Mammary epithelial cell (primary cell): Measurements from ENCODE around the gene COX14.

Experiments
- EZH2 ChIP-seq: IDR thresholded peaks from 2 replicates; pipeline ENCODE4 v1.6.1; 2012; ENCODE audit warnings: low read length, inconsistent platforms, borderline replicate concordance
- TF ChIP-seq, protein P1 (sequence below), 2 donors: IDR thresholded peaks in 1 of 2; conservative IDR thresholded peaks in 1 of 2; 2 replicates each; pipeline ENCODE4 v1.5.1; 2011 to 2012; ENCODE audit warnings: inconsistent platforms in 2 of 2, low read length in 2 of 2, mild to moderate bottlenecking in 2 of 2, control low read depth in 1 of 2, low read depth in 1 of 2; ENCODE audit not compliant: insufficient read depth in 1 of 2; ENCODE audit errors: extremely low read depth in 1 of 2

DNA sequence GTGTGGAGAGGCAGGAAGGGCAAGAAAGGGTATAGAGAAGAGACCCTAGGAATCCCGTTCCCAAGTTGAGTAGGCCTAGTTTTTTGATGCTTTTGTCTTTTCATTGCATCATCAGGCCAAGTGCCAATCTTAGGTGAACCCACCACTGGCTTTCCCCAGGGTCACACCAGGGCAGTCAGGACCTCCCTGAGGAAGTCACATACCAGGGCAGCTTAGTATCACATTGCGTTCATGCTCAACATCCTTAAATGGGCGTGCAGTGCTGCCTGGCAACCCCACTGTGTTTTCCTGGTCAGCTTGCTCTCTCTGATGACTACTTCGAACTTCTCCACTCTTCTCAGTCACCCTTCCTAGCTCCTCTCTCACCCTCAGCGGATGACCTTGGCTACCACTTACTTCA lies 45.6 kb upstream of the COX14 start:
- TF ChIP-seq, protein P1, sequence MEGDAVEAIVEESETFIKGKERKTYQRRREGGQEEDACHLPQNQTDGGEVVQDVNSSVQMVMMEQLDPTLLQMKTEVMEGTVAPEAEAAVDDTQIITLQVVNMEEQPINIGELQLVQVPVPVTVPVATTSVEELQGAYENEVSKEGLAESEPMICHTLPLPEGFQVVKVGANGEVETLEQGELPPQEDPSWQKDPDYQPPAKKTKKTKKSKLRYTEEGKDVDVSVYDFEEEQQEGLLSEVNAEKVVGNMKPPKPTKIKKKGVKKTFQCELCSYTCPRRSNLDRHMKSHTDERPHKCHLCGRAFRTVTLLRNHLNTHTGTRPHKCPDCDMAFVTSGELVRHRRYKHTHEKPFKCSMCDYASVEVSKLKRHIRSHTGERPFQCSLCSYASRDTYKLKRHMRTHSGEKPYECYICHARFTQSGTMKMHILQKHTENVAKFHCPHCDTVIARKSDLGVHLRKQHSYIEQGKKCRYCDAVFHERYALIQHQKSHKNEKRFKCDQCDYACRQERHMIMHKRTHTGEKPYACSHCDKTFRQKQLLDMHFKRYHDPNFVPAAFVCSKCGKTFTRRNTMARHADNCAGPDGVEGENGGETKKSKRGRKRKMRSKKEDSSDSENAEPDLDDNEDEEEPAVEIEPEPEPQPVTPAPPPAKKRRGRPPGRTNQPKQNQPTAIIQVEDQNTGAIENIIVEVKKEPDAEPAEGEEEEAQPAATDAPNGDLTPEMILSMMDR (conservative IDR thresholded peaks at IDR 0.05 in 1 of 2, IDR thresholded peaks at IDR 0.05 in 1 of 2; ENCODE audit: extremely low read depth in 1 of 2, insufficient read depth in 1 of 2, low read depth in 1 of 2, low read length in 2 of 2), result no peak
- TF ChIP-seq EZH2, result no peak
